HCT116 (cell line): ENCODE measurements around the gene GET3. TPM values are rescaled to one million over a fixed set of nuclear protein-coding genes. Genes with fewer than 3 reads are reported as not detected.

Experiments
- ATAC-seq: fragments of 200-7000 bp; cut with Tn5 transposase; 2 replicates; pipeline ENCODE4 v1.9.1; 2020; ENCODE audit warnings: mild to moderate bottlenecking, moderate library complexity
- BruUV-seq: library from RNA; stranded (reverse); fragments of 400-500 nt; replicated peaks from 2 replicates; lab custom pipeline; 2021; lab: Mats Ljungman, UMichigan
- CTCF ChIA-PET: fragments of 300-600 bp; sonication (Branson Sonifier 250); formaldehyde crosslinking; loops from one replicate; lab custom pipeline; 2021; ENCODE audit warnings: antibody characterized with exemption; lab: Charles Lee
- POLR2A ChIA-PET: fragments of 300-600, 350-600 bp; sonication (Branson Sonifier 250); formaldehyde crosslinking; loops from one replicate; lab custom pipeline; 2021; ENCODE audit warnings: antibody characterized with exemption; lab: Charles Lee
- RAD21 ChIA-PET, 2 experiments: fragments of 300-600 bp; sonication (Branson Sonifier 250); formaldehyde crosslinking; loops; one replicate each; lab custom pipeline; 2023; ENCODE audit warnings: low total read pairs in 2 of 2; ENCODE audit not compliant: uncharacterized antibody in 2 of 2, unreplicated experiment in 2 of 2, low non-redundant PET in 1 of 2; lab: Charles Lee
- DNase-seq: peaks from one replicate; pipeline ENCODE4 v3.0.0-alpha.2; 2010; ENCODE audit warnings: low read depth, low spot score
- H2AFZ ChIP-seq: fragments of 200-600 bp; shearing (Covaris generic), sonication (generic); 2 replicates; pipeline ENCODE4 v1.6.1; 2017; ENCODE audit warnings: low read depth, mixed run types, mixed read lengths, antibody characterized with exemption, low read length; ENCODE audit not compliant: poor library complexity, severe bottlenecking
- H3K27ac ChIP-seq: 2 replicates; pipeline ENCODE4 v1.5.1; 2012; ENCODE audit warnings: low read depth, low read length
- H3K27me3 ChIP-seq: fragments of 200-600 bp; sonication (generic); 2 replicates; pipeline ENCODE4 v1.6.1; 2016; ENCODE audit warnings: mixed run types, low read length, mixed read lengths; ENCODE audit not compliant: insufficient read depth
- H3K36me3 ChIP-seq, 2 experiments: fragments of 200-500 bp in 1 of 2; fragments of 200-600 bp in 1 of 2; sonication (Bioruptor generic) in 1 of 2; sonication (generic) in 1 of 2; 2 replicates each; pipeline versions ENCODE4 v1.5.1 to v1.6.1; 2014 to 2016; ENCODE audit warnings: low read length in 2 of 2, inconsistent platforms in 1 of 2, mixed read lengths in 1 of 2, mixed run types in 1 of 2; ENCODE audit not compliant: insufficient read depth in 2 of 2, control insufficient read depth in 1 of 2
- H3K4me1 ChIP-seq, 2 experiments: fragments of 200-600 bp in 1 of 2; sonication (generic) in 1 of 2; 2 replicates each; pipeline versions ENCODE4 v1.5.1 to v1.6.1; 2012 to 2017; ENCODE audit warnings: low read length in 2 of 2, inconsistent platforms in 1 of 2, mild to moderate bottlenecking in 1 of 2, mixed read lengths in 1 of 2, mixed run types in 1 of 2, moderate library complexity in 1 of 2; ENCODE audit not compliant: insufficient read depth in 2 of 2, control insufficient read depth in 1 of 2
- H3K4me2 ChIP-seq: fragments of 200-600 bp; sonication (generic); 2 replicates; pipeline ENCODE4 v1.6.1; 2017; ENCODE audit warnings: mixed run types, low read length, mixed read lengths
- H3K4me3 ChIP-seq, 2 experiments: fragments of 200-600 bp in 1 of 2; sonication (generic) in 1 of 2; replicated peaks in 1 of 2; 2 replicates each; pipeline ENCODE4 v1.5.1; 2011 to 2016; ENCODE audit warnings: low read length in 2 of 2, control low read depth in 1 of 2, low read depth in 1 of 2, mild to moderate bottlenecking in 1 of 2, mixed read lengths in 1 of 2, mixed run types in 1 of 2
- H3K79me2 ChIP-seq: fragments of 200-600 bp; sonication (generic); 2 replicates; pipeline ENCODE4 v1.6.1; 2017; ENCODE audit warnings: mild to moderate bottlenecking, mixed run types, low read length, moderate library complexity, mixed read lengths; ENCODE audit not compliant: insufficient read depth
- H3K9ac ChIP-seq: fragments of 200-600 bp; sonication (generic); 2 replicates; pipeline ENCODE4 v1.6.1; 2016; ENCODE audit warnings: low read length, mixed read lengths
- H3K9me2 ChIP-seq: fragments of 200-600 bp; sonication (generic), shearing (Covaris generic); 2 replicates; pipeline ENCODE4 v1.6.1; 2017; ENCODE audit warnings: mixed run types, mild to moderate bottlenecking, moderate library complexity; ENCODE audit not compliant: insufficient read depth
- H3K9me3 ChIP-seq, 2 experiments: fragments of 200-500 bp in 1 of 2; fragments of 200-600 bp in 1 of 2; sonication (Bioruptor generic) in 1 of 2; sonication (generic) in 1 of 2; 2 replicates each; pipeline ENCODE4 v1.6.1; 2014 to 2017; ENCODE audit warnings: low read length in 2 of 2, mixed read lengths in 2 of 2, inconsistent platforms in 1 of 2, low read depth in 1 of 2, mild to moderate bottlenecking in 1 of 2, mixed run types in 1 of 2, moderate library complexity in 1 of 2; ENCODE audit not compliant: control insufficient read depth in 1 of 2, insufficient read depth in 1 of 2
- H4K20me1 ChIP-seq: fragments of 200-600 bp; sonication (generic), shearing (Covaris generic); 2 replicates; pipeline ENCODE4 v1.6.1; 2017; ENCODE audit warnings: mixed run types, mild to moderate bottlenecking, moderate library complexity; ENCODE audit not compliant: insufficient read depth
- CBX3 ChIP-seq: IDR thresholded peaks from 2 replicates; pipeline ENCODE4 v1.6.1; 2012; ENCODE audit warnings: low read depth
- CEBPB ChIP-seq: IDR thresholded peaks from 2 replicates; pipeline ENCODE4 v1.6.1; 2012; ENCODE audit warnings: low read depth
- EGR1 ChIP-seq: IDR thresholded peaks from 2 replicates; pipeline ENCODE4 v1.6.1; 2012; ENCODE audit warnings: low read depth
- ELF1 ChIP-seq: IDR thresholded peaks from 2 replicates; pipeline ENCODE4 v1.6.1; 2012; ENCODE audit warnings: low read depth, borderline replicate concordance
- EZH2 ChIP-seq: fragments of 200-600 bp; sonication (generic); IDR thresholded peaks from 2 replicates; pipeline ENCODE4 v1.6.1; 2017; ENCODE audit warnings: antibody characterized with exemption, mixed run types
- EZH2phosphoT487 ChIP-seq: fragments of 200-600 bp; IDR thresholded peaks from 2 replicates; pipeline ENCODE4 v1.6.1; 2018; ENCODE audit warnings: antibody characterized with exemption, borderline replicate concordance
- FOSL1 ChIP-seq: IDR thresholded peaks from 2 replicates; pipeline ENCODE4 v1.6.1; 2012; ENCODE audit warnings: low read depth
- POLR2AphosphoS5 ChIP-seq: IDR thresholded peaks from 2 replicates; pipeline ENCODE4 v1.6.1; 2011; ENCODE audit warnings: mild to moderate bottlenecking, low read depth, low read length, moderate library complexity
- SIN3A ChIP-seq: IDR thresholded peaks from 2 replicates; pipeline ENCODE4 v1.6.1; 2012; ENCODE audit warnings: low read depth
- SRF ChIP-seq: IDR thresholded peaks from 2 replicates; pipeline ENCODE4 v1.6.1; 2012; ENCODE audit warnings: low read depth
- TCF7L2 ChIP-seq: IDR thresholded peaks from 2 replicates; pipeline ENCODE4 v1.7.0; 2011; ENCODE audit warnings: borderline replicate concordance, inconsistent platforms; ENCODE audit not compliant: insufficient read depth, insufficient read length; ENCODE audit errors: extremely low read depth
- YY1 ChIP-seq: IDR thresholded peaks from 2 replicates; pipeline ENCODE4 v1.6.1; 2011; ENCODE audit warnings: low read length, low read depth, moderate library complexity, mild to moderate bottlenecking; ENCODE audit not compliant: insufficient replicate concordance; ENCODE audit errors: extremely low read depth
- ZFX ChIP-seq: fragments of 450-650 bp; IDR thresholded peaks from 2 replicates; pipeline ENCODE4 v1.6.1; 2017
- ZNF274 ChIP-seq: fragments of 200-500 bp; sonication (Bioruptor generic); IDR thresholded peaks from 2 replicates; pipeline ENCODE4 v1.6.1; 2014; ENCODE audit warnings: mild to moderate bottlenecking, low read depth, low read length, inconsistent platforms
- intact Hi-C: fragments of 100-400 bp; cut with micrococcal nuclease; formaldehyde crosslinking; loops from 2 replicates; pipeline ENCODE4 v1.10.0; 2022
- total RNA-seq: library from RNA; stranded (reverse); gene quantifications from one replicate; pipeline ENCODE4 v1.2.1, GENCODE V29; 2021; ENCODE audit not compliant: unreplicated experiment
- TF ChIP-seq, protein P1 (sequence below): IDR thresholded peaks from 2 replicates; pipeline ENCODE4 v1.6.1; 2012
- TF ChIP-seq, protein P2 (sequence below): IDR thresholded peaks from 2 replicates; pipeline ENCODE4 v1.6.1; 2011; ENCODE audit warnings: mild to moderate bottlenecking, low read length, moderate library complexity; ENCODE audit not compliant: insufficient replicate concordance; ENCODE audit errors: extremely low read depth
- TF ChIP-seq, protein P3 (sequence below): IDR thresholded peaks from 2 replicates; pipeline ENCODE4 v1.6.1; 2012; ENCODE audit warnings: low read depth
- TF ChIP-seq, protein P4 (sequence below): IDR thresholded peaks from 2 replicates; pipeline ENCODE4 v1.6.1; 2012
- TF ChIP-seq, protein P5 (sequence below), 3 experiments: fragments of 200-600 bp in 1 of 3; sonication (generic) in 1 of 3; IDR thresholded peaks in 2 of 3; conservative IDR thresholded peaks in 1 of 3; 2 replicates each; pipeline ENCODE4 v1.5.1; 2012 to 2017; ENCODE audit warnings: low read depth in 2 of 3, low read length in 2 of 3, antibody characterized with exemption in 1 of 3, borderline replicate concordance in 1 of 3, control low read depth in 1 of 3, mild to moderate bottlenecking in 1 of 3, mixed read lengths in 1 of 3, mixed run types in 1 of 3, moderate library complexity in 1 of 3; ENCODE audit not compliant: insufficient read depth in 1 of 3

GET3 gene
- total RNA-seq, 1 experiment from 2014 or later, result 77.6 TPM

DNA sequence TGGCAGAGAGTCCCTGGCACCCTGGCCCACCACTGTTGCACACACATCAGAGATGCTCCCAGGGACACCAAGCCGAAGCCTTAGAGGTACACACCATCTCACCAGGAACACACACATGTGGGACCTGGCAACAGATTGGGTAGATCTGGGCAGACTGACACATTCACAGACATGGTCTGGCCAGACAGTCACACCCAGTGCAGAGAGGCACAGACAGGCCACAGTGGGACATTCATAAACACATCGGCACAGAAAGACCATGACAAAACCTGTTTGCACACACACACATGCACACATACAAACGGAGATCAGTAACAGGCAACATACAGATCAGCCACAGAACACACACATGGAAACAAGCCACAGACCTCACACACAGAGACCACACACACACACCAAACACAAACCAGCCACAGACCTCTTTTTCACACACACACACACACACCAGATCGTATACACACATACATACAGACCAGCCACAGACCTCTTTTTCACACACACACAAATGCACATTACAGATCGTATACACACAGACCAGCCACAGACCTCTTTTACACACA lies 47.7 kb downstream of the GET3 start:
- no TSS peak for BruUV-seq
- no peaks in the 10 kb centered on the region for H3K27me3 ChIP-seq
- DNase-seq, result no peak
- peak overlapping the region; percentile 61 for H3K4me2 ChIP-seq
- peak overlapping the region; percentile 14 for H3K9ac ChIP-seq
- H3K4me3 ChIP-seq, result no peak overlapping the region
- H3K79me2 ChIP-seq, result no peaks in the 10 kb centered on the region
- H3K4me1 ChIP-seq, result peaks cover 74 to 85% of the 10 kb centered on the region in 2 experiments
- no peak for ATAC-seq
- H3K27ac ChIP-seq, result peak overlapping the region; percentile 89
- H3K9me3 ChIP-seq, result no peaks in the 10 kb centered on the region
- H2AFZ ChIP-seq, result no peak overlapping the region
- intact Hi-C loops, result no loop called here
- no peaks in the 10 kb centered on the region for H3K9me2 ChIP-seq
- RAD21 ChIA-PET, result no interaction called here
- no peaks in the 10 kb centered on the region for H3K36me3 ChIP-seq
- CTCF ChIA-PET, result interaction anchor here (0.6 kb wide), 1 partner anchor 9 kb away, joined by 4 read pairs; no protein-coding TSS in a partner anchor
- H4K20me1 ChIP-seq, result no peaks in the 10 kb centered on the region
- TF ChIP-seq, protein P1, sequence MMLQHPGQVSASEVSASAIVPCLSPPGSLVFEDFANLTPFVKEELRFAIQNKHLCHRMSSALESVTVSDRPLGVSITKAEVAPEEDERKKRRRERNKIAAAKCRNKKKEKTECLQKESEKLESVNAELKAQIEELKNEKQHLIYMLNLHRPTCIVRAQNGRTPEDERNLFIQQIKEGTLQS, result no peak
- TF ChIP-seq CBX3 (no peak), SRF (no peak), EGR1 (no peak), TCF7L2 (no peak), EZH2 (no peak), ELF1 (no peak), SIN3A (no peak), ZNF274 (no peak), YY1 (no peak), FOSL1 (no peak), POLR2AphosphoS5 (no peak), EZH2phosphoT487 (no peak), ZFX (no peak), CEBPB (no peak)
- TF ChIP-seq, protein P2, sequence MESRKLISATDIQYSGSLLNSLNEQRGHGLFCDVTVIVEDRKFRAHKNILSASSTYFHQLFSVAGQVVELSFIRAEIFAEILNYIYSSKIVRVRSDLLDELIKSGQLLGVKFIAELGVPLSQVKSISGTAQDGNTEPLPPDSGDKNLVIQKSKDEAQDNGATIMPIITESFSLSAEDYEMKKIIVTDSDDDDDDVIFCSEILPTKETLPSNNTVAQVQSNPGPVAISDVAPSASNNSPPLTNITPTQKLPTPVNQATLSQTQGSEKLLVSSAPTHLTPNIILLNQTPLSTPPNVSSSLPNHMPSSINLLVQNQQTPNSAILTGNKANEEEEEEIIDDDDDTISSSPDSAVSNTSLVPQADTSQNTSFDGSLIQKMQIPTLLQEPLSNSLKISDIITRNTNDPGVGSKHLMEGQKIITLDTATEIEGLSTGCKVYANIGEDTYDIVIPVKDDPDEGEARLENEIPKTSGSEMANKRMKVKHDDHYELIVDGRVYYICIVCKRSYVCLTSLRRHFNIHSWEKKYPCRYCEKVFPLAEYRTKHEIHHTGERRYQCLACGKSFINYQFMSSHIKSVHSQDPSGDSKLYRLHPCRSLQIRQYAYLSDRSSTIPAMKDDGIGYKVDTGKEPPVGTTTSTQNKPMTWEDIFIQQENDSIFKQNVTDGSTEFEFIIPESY, result no peak
- TF ChIP-seq, protein P3, sequence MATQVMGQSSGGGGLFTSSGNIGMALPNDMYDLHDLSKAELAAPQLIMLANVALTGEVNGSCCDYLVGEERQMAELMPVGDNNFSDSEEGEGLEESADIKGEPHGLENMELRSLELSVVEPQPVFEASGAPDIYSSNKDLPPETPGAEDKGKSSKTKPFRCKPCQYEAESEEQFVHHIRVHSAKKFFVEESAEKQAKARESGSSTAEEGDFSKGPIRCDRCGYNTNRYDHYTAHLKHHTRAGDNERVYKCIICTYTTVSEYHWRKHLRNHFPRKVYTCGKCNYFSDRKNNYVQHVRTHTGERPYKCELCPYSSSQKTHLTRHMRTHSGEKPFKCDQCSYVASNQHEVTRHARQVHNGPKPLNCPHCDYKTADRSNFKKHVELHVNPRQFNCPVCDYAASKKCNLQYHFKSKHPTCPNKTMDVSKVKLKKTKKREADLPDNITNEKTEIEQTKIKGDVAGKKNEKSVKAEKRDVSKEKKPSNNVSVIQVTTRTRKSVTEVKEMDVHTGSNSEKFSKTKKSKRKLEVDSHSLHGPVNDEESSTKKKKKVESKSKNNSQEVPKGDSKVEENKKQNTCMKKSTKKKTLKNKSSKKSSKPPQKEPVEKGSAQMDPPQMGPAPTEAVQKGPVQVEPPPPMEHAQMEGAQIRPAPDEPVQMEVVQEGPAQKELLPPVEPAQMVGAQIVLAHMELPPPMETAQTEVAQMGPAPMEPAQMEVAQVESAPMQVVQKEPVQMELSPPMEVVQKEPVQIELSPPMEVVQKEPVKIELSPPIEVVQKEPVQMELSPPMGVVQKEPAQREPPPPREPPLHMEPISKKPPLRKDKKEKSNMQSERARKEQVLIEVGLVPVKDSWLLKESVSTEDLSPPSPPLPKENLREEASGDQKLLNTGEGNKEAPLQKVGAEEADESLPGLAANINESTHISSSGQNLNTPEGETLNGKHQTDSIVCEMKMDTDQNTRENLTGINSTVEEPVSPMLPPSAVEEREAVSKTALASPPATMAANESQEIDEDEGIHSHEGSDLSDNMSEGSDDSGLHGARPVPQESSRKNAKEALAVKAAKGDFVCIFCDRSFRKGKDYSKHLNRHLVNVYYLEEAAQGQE, result no peak
- TF ChIP-seq, protein P4, sequence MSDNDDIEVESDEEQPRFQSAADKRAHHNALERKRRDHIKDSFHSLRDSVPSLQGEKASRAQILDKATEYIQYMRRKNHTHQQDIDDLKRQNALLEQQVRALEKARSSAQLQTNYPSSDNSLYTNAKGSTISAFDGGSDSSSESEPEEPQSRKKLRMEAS, result no peak
- TF ChIP-seq, protein P5, sequence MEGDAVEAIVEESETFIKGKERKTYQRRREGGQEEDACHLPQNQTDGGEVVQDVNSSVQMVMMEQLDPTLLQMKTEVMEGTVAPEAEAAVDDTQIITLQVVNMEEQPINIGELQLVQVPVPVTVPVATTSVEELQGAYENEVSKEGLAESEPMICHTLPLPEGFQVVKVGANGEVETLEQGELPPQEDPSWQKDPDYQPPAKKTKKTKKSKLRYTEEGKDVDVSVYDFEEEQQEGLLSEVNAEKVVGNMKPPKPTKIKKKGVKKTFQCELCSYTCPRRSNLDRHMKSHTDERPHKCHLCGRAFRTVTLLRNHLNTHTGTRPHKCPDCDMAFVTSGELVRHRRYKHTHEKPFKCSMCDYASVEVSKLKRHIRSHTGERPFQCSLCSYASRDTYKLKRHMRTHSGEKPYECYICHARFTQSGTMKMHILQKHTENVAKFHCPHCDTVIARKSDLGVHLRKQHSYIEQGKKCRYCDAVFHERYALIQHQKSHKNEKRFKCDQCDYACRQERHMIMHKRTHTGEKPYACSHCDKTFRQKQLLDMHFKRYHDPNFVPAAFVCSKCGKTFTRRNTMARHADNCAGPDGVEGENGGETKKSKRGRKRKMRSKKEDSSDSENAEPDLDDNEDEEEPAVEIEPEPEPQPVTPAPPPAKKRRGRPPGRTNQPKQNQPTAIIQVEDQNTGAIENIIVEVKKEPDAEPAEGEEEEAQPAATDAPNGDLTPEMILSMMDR (IDR thresholded peaks at IDR 0.05 in 2 of 3, conservative IDR thresholded peaks at IDR 0.05 in 1 of 3; ENCODE audit: borderline replicate concordance in 1 of 3, insufficient read depth in 1 of 3, low read depth in 2 of 3, low read length in 2 of 3), result no peak
- POLR2A ChIA-PET, result no interaction called here
